EH (cell line): ENCODE measurements around the gene RBL2.

Source experiments
- DNase-seq: peaks from one replicate; pipeline ENCODE4 v3.0.0-alpha.2; 2015; ENCODE audit warnings: low read depth

RBL2 gene

DNA sequence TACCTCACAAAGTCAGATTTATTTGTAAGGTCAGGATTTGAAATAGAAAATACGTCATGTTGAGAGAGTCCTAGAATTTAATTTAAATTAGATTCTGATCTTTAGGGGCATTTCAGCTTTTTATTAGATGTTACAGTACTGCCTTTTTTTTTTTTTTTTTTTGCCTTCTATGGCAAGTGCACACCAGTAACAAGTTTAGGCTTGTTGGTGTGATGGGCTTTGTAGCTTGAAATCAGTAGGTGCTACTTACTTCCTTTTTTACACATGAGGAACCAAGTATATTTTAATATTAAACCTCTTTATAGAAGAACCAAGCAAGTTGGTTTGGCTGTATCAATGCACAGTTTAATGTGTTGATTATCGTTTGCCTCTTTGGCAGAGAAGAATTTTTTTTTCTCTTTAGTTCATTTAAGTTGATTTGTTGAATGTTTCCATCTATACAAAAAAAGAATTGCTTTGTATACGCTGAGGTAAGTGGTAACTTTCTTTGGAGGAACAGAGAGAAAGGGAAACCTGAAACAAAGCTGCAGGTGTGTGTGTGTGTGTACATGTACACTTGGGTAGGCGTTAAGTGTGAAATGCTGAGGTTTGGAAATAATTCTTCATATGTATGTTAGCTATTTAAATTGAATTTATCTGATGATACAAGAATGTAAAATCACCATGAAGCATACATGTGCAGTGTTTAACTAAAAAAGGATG is 15.7 kb downstream of the RBL2 start:
- no peak for DNase-seq

DNA sequence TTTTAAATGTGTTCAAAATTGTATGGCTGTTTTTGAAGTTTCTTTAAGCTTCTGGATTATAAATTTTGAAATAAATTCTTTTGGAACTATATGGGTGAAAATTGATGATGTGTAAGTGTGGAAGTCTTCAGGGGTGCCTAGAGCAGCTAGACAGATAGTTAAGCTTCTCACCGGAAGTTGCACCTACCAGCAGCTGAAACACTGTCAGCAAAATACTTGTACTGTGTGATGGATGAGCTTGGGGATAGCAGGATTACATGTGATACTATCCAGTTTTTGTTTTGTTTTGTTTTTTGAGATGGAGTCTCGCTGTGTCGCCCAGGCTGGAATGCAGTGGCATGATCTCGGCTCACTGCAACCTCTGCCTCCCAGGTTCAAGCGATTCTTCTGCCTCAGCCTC is 19.7 kb downstream of the RBL2 start:
- no peak for DNase-seq

DNA sequence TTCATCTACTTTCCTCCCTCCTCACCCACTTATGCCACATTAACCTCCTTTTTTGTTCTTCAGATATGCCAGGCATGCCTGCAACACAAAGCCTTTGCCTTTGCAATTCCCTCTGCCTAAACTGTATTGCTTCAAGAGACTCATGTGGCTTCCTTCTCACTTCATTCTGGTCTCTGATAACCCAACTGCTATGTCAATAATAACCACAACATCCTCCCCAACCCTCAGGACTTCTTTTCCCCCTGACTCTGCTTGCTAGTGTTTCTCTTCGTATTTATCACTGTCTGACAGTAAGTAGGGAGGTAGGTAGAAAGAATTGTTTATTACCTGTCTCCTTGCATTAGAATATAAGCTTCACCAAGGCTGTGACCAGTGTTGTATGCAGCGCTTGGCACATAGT is 22.4 kb downstream of the RBL2 start:
- no peak for DNase-seq

DNA sequence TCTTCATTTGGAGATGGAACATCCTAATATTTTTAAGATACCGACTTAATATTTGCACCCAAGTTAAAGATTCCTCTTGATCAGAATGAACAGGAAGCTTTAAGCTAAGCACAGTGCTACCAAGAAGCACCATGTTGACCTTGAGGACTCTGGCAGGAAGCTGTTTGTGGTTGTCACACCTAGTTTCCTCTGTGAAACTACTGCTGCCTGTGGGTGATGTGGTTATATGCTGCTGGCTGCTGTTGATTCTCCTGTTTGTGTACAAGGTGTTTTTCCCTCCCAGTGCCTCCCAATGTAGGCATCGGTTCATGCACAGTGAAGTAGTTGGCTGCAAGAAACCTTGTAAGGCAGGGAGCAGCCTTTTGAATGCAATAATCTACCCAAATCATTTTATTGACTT is 23.4 kb downstream of the RBL2 start:
- DNase-seq: no peak

DNA sequence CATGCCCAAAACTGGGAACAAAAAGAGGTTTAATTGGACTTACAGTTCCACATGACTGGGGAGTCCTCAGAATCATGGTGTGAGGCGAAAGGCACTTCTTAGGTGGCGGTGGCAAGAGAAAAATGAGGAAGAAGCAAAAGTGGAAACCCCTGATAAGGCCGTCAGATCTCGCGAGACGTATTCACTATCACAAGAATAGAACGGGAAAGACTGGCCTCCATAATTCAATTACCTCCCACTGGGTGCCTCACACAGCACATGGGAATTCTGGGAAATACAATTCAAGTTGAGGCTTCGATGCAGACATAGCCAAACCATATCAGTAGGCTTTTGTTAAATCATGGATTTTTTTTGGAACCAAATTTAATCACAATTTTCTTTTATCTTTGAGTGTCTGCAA is 24.4 kb downstream of the RBL2 start:
- DNase-seq: no peak

DNA sequence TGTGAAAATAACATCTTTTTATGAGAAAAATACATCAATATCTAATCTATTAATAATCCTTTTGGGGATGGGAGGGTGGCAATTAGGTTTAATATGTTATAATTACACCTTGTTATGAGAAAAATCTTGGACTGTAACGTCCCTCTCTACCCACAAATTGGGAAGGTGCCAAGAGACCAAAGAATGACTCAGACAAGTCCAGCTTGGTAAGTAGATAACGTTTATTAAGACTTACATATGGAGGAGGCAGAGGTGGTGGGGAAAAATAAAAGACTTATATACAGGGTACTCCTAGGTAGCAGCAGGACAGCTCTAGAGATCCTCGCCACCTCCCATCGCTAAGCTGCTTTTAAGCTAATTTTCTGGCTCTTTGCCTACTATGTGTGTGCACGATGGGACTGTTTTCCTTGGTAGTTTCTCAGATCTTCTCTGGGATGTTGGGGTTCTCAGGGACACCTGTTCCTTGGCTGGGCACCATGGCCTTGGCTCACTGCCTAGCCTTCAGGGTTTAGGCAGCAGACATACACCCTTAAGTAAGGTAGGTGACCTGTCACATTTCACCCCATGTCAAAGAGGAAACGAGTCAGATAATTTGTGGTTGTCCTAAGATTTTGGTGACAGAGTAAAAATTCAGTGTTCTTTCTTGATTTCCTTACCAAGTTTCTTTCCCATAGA is 31.5 kb downstream of the RBL2 start:
- peak; percentile 68 for DNase-seq

DNA sequence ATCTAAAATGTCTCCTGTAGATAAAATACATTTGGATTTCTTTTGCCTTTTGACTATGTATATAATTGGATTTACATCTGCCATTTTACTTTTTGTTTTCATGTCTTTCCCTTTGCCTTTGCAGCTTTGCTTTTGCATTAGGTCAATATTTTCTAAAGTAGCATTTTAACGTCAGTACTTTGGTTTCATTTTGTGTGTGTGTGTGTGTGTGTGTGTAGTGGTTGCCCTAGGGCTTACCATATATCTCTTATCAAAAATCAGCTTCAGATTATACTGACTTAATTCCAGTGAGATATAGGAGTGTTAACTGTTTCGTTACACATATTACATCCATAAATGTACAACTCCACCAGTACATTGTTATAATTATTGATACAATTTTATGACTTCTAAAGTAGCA is 42.6 kb downstream of the RBL2 start:
- DNase-seq: no peak

DNA sequence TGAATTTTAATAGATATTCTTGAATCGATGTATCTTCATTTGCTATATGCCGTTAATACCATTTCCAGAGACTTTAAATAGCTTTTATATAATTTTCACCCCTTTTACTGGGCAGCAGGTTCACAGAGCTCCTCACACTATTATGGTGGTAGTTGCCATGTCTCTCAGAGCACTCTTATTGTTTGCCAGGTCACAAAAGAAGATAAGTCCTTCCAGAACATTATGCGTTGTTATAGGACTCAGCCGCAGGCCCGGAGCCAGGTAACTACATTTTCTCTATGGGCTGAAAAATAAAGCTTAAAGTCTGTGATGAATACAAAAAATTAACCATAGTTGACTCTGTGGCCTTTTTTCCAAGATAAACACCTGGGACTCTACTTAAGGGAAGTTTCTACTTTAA is 44.7 kb downstream of the RBL2 start:
- no peak for DNase-seq

DNA sequence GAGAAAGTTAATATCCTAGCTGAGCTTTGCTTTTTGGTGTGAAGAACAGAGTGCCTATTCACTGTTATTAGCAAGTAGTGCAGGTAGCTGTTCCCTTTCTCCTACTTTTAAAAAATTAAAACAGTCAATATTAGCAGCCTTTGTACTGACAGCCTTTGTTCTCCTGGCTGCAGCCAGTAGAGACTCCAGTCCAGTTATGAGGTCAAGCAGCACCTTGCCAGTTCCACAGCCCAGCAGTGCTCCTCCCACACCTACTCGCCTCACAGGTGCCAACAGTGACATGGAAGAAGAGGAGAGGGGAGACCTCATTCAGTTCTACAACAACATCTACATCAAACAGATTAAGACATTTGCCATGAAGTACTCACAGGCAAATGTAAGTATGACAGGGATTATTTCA is 46.1 kb downstream of the RBL2 start:
- DNase-seq: no peak

DNA sequence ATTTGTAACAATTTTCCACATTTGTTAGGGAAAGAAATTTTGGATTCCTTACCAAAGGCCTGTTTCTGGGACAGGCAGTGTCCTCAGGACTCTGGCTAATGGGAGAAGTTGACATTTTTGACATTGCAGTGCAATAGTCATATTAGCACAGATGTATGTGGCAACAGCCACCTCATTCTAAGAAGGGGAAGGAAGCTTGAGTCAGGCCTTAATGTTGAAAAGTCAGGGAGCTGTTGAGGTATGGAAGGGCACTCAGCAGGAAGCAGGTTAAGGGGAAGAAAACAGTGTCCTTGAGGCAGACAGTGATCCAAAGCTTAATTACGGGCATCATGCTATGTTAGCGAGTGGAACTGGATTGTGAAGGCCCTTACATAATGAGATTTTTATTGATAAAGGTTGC is 47.9 kb downstream of the RBL2 start:
- peak; percentile 4 for DNase-seq

DNA sequence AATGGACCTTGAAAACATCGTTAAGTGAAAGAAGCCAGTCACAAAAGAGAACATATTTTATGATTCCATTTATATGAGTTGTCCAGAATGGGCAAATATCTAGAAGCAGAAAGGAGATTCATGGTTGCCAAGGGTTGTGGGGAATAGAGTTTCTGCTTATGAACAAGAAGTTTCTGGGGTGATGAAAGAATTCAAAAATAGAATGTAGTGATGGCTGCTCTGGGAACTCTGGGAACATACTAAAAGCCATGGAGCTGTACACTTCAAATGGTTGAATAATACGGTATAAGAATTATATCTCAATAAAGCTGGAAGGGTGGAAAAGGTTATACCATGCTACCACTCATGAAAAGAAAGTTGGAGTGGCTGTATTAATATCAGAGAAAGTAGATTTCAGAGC is 50.3 kb downstream of the RBL2 start:
- no peak for DNase-seq

DNA sequence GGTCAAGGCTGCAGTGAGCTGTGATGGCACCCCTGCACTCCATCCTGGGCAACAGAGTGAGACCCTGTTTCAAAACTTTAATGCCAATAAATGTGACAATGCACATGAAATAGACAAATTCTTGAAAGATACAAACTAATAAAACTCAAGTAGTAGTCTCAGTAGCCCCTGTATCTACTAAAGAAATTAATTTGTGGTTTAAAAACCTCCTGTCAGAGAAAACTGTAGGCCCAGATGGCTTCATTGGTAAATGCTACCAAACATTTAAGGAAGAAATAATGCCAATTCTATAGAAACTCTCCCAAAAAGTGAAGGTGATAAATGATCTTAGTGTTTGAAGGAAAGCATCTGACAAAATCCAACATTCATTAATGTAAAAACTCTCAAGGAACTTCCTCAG is 52.0 kb downstream of the RBL2 start:
- DNase-seq: no peak

DNA sequence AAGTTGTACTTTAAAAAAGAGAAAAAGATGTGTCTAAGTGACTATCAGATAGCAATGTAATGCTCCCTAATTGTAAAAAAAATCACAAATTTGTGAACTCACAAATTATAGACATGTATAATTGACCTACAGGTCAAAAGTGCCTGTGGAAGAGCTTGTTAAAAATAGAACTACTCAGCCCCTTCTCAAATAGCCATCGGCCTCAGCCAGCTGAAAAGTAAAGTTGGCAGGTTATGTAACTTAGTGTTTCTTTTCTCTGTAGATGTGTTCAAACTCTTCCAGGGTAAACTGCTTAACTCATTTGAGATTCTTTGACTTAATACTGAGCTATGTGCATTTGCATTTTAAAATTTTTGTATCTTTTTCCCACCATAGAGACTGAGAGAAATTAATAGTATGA is 55.5 kb downstream of the RBL2 start:
- no peak for DNase-seq

DNA sequence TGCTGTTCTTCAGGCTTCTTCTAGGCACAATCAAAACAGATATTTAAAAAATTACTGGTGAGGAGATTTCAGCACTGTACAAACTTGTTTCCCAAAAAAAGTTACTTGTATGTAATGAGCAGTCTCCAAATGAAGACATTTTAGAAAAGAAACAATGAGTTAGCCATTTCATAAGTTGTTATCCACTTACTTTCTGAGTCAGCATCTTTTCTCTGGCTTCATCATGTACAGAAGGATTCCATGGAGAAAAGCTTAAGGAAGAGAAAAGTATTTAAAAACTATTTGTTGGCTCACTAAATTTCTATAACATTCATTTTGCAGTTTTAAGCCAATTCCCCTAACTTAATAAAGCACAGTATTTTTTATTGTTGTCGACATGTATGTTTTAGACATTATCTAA is 58.2 kb downstream of the RBL2 start:
- no peak for DNase-seq

DNA sequence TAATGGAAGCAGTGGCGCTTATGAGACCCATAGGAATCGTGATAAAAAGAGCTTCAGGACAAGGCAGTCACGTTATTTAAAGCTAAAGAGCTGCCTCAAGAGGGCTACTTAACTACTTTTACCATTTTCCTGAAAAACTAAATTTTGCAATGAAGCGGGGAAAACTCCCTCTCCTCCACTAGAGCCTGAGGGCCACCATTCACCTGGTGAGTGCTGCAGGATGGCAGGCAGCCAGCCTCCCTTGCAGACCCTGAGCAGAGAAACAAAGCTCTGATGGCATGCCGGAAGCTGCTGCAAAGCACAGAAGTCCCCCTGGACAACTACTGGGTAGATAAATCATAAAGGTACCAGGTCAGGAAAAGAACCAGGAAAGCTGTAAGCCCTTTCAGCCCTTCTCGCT is 60.4 kb downstream of the RBL2 start:
- DNase-seq: no peak

DNA sequence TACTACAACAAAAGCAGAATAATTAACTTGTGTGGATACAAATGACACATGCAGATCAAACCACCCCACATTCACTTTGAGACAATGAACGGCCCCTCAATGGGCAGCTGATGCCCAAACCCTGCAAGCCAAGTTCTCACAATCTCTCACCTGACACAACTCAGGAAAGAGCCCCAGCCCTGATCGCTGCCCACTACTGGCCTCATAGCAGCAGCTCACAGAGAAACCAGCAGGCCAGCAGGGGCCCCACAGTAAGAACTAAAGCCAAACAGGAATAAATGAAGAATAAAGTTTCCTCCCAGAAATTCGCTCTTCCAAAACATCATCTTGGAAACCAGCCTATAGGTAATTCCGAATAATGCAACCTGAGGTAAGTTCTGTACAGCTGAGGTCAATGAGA is 61.1 kb downstream of the RBL2 start:
- no peak for DNase-seq

DNA sequence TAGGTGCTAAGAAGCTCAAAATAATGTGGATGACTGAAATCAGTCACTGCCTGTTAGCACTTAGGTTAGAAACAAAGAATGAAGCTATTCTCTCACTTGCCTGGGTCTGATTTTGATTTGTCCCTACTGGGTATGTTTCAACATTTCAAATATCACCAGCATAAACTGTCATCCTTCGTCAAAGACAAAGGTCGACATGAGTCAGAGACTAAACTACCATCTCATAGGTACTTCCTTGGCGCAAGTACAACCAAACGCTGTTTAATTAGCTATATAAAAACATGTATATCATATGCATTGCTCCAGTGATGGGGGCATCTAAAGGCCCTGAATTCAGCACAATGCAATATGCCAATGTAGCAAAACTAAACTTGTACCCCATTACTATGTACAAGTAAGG is 64.7 kb downstream of the RBL2 start:
- DNase-seq: no peak

DNA sequence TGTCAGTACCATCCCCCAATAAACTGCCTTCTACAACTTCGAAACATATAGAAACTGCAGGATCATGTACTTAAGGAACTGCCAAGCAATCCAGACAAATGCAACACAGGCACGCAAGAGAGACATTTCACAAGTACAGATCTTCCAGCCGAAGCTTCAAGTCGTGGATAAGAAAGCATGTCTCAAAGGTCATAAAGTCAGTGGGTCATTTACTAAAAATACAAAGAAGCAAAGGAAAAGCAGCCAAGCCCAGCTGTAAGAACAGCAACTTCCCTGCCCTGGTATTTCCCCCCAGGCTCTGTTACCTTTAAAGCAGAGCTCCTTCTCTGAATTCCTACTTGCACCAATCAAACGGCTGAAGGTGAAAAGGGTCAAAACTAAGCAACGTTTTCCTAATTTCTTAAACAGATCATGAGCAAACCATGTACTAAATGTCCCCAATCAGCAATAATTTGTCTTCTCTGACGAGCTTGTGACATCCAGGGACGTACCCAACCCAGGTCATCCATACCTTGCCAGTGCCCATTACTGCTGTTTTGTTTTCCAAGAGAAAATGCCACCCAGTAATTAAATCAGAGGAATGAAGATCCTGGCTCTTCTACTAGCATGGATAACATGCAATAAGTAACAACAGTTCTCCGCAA is 67.1 kb downstream of the RBL2 start:
- DNase-seq: peak; percentile 13

DNA sequence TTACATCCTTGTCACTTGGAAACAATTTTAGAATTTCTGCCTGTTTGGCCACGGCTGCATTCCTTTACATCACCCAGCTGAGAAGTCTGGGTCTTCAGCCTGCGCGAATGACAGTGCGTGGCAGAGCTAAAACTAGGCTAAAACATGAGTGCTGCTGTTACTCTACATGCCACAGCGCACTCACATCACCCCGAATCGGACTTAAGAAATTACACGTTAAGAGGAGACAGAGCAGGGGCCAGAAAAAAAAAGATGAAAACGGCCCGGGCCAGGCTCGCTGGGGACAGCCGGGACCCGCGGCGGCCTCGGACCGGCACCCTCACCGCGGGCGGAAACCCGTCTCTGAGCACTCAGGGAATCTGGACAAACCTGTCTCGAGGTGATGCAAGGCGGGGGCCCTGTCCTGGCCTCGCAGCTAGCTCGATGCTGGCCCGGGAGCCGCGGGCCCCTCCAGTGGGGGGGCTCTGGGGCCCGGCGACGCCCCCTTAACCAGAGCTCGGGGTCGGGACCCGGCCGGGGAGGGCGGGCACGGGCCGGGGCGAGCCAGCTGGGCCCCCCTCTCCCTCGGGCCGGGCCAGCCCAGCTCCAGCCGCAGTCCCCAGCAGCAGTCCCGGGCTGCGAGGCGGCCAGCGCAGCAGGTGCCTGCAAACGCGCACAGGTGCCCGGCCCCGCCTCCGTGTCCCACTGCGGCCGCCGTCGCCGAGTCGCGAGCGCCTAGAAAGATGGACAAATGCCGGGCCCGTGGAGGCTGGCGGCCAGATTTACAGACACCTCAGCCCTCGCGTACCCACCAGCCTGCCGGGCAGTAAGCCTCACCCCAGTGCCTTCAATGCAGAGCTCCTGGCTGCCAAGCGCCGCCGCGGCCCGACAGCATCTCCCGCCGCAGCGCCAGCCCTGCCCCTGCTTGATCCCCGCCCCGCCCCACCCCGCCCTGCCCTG is 68.3 kb downstream of the RBL2 start, which contains the start of gene AKTIP:
TSS of gene AKTIP (minus strand) at position 879 of the 939 bp plus-strand sequence. CDS start 2,950 bp downstream, outside the sequence.
- DNase-seq: peak; percentile 57

DNA sequence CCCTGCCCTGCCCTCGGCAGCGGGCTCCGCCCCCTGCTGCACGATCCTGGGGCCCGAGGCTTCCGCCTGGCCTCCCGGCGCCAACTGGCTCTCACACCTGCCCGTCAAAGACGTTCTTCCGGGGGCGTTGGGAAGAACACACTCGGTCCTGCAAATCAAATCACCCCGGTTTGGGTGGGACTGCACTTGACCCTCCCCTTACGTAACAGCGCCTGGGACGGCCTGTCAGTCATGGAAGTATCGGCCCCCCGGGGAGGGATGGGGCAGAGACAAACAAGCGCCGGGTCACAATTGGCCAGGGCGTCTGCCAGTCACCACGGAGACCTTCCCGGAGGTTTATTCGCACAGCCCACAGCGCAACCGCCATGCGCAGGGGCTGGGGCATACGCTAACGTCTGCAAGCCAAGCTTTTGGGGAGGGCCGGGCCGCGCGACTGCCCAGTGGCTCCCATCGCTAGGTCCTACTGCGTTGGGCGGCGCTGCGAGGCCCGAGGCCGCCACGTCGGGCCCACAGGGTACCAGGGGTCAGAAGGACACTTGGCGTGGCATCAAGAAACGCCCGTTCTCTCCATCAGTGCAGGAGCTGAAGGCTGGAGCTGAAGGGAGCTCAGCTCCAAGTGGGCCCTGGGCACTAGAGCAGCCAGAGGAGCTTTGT is 69.1 kb downstream of the RBL2 start:
- DNase-seq: peak; percentile 100

DNA sequence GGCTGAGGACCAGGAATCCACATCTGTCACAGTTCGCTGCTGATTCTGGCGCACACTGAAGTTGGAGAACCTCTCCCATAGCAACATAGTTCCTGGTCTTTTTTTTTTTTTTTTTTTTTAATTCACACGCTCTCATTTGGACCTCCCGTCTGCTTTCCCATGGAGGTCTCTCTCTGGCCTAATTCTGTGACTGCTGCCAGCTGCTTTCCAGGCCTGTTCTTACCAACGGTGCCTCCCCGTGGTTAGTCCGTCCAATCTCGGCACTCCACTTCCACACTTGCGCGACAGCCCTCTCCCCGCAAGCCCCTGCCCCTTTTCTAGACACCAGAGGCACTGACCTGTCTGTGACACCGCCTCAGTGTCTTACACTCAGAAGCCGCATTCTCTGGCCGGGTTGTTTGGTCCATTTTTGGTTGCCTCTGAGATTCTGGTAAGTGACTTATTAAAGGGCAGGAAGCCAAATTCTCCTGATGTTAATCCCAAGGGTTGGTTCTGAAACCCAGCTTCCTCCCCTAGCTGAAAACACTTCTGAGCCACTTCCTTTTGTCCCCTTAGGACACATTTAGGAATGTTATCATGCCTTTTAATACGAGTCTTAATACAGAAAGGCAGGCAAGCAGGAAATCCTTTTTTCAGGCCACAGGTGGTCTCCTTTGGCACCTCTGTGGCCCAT is 69.9 kb downstream of the RBL2 start:
- DNase-seq: peak; percentile 83
